AG04450 (cell line): Measurements from ENCODE around the gene CRIM1. TPM values are rescaled to one million over a fixed set of nuclear protein-coding genes. Genes with fewer than 3 reads are reported as not detected.

Experiments
- CTCF ChIA-PET: fragments of 300-600, 350-600 bp; formaldehyde crosslinking; extraction: SDS; loops from one replicate; lab custom pipeline; 2022; ENCODE audit warnings: antibody characterized with exemption, inconsistent platforms; lab: Charles Lee
- POLR2A ChIA-PET: fragments of 350-600 bp; formaldehyde crosslinking; extraction: SDS; loops from one replicate; lab custom pipeline; 2021; ENCODE audit warnings: antibody characterized with exemption, inconsistent platforms; lab: Yijun Ruan, JAX
- DNase-seq: peaks from one replicate; pipeline ENCODE4 v3.0.0-alpha.2; 2011; ENCODE audit warnings: low read depth, low spot score
- H3K27ac ChIP-seq: one replicate; pipeline ENCODE4 v1.5.1; 2012; ENCODE audit warnings: low read depth, low read length, control low read depth
- H3K27me3 ChIP-seq: one replicate; pipeline ENCODE4 v1.6.0; 2012; ENCODE audit warnings: low read length; ENCODE audit not compliant: control insufficient read depth, insufficient read depth
- H3K4me3 ChIP-seq: 2 replicates; pipeline ENCODE4 v1.5.1; 2011; ENCODE audit warnings: mild to moderate bottlenecking, low read depth, low read length, control low read depth
- H3K9me3 ChIP-seq: 2 replicates; pipeline ENCODE4 v1.5.1; 2012; ENCODE audit warnings: low read length; ENCODE audit not compliant: control insufficient read depth, insufficient read depth
- polyA plus RNA-seq: library from polyadenylated mRNA; depleted of rRNA; stranded (reverse); fragments of >200 nt; gene quantifications from 2 replicates; pipeline ENCODE4 v1.2.3, GENCODE V29; 2011
- TF ChIP-seq, protein P1 (sequence below): IDR thresholded peaks from 2 replicates; pipeline ENCODE4 v1.5.1; 2011; ENCODE audit warnings: low read depth, low read length, control low read depth, inconsistent platforms

The CRIM1 gene
- polyA plus RNA-seq, 1 experiment: 142 TPM

DNA sequence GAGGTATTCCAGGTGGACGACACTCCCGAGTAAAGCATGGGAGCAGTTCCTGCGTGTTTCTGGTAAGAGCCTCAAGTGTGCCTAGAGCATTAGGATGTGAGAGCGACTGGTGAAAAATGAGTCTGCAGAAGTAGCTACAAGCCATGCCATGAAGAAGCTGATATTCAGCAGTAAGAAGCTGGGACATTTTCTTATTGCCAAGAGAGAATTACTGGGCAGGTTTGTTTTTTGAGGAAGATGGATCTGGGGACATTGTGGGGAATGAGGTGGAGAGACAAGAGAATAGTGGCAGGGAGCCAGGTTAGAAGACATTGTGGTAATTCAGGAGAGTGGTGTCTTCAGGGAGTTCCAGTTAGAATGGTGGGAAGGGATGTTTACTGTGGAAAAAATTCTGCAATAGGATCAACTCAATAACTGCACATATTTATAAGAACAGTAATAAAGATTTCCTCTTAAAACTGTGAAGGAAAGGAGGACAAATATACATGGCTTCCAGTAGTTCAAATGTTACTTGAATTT lies 38.2 kb downstream of the CRIM1 start:
- TF ChIP-seq, protein P1, sequence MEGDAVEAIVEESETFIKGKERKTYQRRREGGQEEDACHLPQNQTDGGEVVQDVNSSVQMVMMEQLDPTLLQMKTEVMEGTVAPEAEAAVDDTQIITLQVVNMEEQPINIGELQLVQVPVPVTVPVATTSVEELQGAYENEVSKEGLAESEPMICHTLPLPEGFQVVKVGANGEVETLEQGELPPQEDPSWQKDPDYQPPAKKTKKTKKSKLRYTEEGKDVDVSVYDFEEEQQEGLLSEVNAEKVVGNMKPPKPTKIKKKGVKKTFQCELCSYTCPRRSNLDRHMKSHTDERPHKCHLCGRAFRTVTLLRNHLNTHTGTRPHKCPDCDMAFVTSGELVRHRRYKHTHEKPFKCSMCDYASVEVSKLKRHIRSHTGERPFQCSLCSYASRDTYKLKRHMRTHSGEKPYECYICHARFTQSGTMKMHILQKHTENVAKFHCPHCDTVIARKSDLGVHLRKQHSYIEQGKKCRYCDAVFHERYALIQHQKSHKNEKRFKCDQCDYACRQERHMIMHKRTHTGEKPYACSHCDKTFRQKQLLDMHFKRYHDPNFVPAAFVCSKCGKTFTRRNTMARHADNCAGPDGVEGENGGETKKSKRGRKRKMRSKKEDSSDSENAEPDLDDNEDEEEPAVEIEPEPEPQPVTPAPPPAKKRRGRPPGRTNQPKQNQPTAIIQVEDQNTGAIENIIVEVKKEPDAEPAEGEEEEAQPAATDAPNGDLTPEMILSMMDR: no peak
- no peak for DNase-seq
- H3K27ac ChIP-seq: no peak overlapping the region
- POLR2A ChIA-PET: no interaction called here
- no peak overlapping the region for H3K4me3 ChIP-seq
- CTCF ChIA-PET: interaction anchor here (0.8 kb wide), 1 partner anchor 66 kb away, joined by 3 read pairs; no protein-coding TSS in a partner anchor
- H3K9me3 ChIP-seq: no peaks in the 10 kb centered on the region
- no peaks in the 10 kb centered on the region for H3K27me3 ChIP-seq

DNA sequence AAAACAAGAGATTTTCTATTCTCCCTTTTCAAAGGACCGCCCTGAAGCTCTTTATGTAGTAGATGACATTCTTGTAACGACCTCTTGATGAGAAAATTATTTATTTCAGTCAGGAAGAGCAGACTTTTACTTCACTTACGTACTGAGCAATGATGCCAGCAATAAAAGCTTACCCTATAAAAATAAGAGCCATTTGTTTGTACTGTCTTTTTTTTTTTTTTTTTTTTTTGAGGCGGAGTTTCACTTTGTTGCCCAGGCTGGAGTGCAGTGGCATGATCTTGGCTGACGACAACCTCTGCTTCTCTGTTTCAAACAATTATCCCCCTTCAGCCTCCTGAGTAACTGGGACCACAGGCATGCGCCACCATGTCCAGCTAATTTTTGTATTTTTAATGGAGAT lies 39.2 kb downstream of the CRIM1 start:
- ChIA-PET CTCF (interaction anchor here (0.7 kb wide), 1 partner anchor 924 kb away, joined by 7 read pairs; no protein-coding TSS in a partner anchor), POLR2A (interaction anchor here (0.7 to 0.9 kb wide), 2 partner anchors 47 to 57 kb away, joined by 3 to 10 read pairs; no protein-coding TSS in a partner anchor)
- Histone ChIP-seq H3K27me3 (no peaks in the 10 kb centered on the region), H3K27ac (no peak overlapping the region), H3K4me3 (no peak overlapping the region), H3K9me3 (no peaks in the 10 kb centered on the region)
- no peak for DNase-seq
- TF ChIP-seq, protein P1: no peak

DNA sequence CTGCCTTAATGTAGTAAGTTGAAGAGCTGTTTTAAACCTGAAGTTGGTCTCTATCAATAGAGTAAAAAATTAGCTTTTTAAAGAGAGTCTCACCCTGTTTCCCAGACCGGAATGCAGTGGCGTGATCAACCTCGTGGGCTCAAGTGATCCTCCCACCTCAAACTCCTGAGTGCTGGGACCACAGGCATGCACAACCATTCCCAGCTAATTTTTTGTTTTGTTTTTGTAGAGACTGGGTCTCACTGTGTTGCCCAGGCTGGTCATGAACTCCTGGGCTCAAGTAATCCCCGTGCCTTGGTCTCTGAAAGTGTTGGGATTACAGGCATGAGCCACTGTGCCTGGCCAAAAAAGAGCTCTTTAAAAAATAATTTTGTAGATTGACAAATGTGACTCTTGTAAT lies 40.3 kb downstream of the CRIM1 start:
- ChIA-PET CTCF (interaction anchor here (0.6 to 1.2 kb wide), 2 partner anchors 41 to 43 kb away, joined by 3 to 6 read pairs; no protein-coding TSS in a partner anchor), POLR2A (no interaction called here)
- Histone ChIP-seq H3K27ac (no peak overlapping the region), H3K9me3 (no peaks in the 10 kb centered on the region), H3K4me3 (no peak overlapping the region), H3K27me3 (no peaks in the 10 kb centered on the region)
- DNase-seq: no peak
- TF ChIP-seq, protein P1: no peak

DNA sequence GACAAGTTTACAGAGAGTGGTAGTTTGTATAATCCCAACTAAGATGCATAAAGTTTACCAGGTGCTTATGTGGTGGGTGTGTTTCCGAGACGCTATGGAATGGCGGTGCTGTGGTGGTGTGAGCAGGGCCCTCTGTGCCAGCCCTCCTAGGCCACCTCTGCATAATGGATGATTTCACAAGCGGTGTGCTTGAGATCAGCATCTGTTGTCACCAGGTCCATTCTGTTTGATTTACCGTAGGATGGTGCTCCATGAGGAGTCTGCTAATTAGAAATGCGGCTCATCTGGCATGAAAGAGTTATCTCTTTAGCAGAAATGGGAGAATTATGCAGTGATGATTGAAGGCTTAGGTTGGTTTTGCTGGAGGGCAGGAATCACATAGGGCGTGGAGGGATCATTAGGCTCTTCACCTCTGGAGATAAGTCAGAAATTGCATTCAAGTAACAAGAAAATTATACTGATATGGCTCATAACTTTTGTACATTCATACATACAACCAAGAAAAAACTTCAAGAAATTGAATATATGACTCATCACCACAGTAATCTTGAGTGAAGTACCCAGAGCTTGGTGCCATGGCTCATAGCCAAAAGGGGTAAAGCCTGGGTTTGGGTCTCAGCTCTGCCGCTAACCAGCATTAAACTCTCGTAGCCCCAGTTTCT lies 41.4 kb downstream of the CRIM1 start:
- H3K27ac ChIP-seq: no peak overlapping the region
- CTCF ChIA-PET: interaction anchor here (0.6 to 1.2 kb wide), 2 partner anchors 44 to 68 kb away, joined by 3 to 6 read pairs; no protein-coding TSS in a partner anchor

More for the DNA sequence above, 41.4 kb downstream of the CRIM1 start:
- Histone ChIP-seq H3K27me3 (no peaks in the 10 kb centered on the region), H3K9me3 (no peaks in the 10 kb centered on the region), H3K4me3 (no peak overlapping the region)
- no peak for DNase-seq
- POLR2A ChIA-PET: interaction anchor here (0.9 kb wide), 1 partner anchor 63 kb away, joined by 4 read pairs; no protein-coding TSS in a partner anchor
- TF ChIP-seq, protein P1: no peak
